HCT116 (cell line): Measurements from ENCODE around the gene CCDC137. TPM values are rescaled to one million over a fixed set of nuclear protein-coding genes. Genes with fewer than 3 reads are reported as not detected.

ENCODE experiments used
- ATAC-seq: fragments of 200-7000 bp; cut with Tn5 transposase; 2 replicates; pipeline ENCODE4 v1.9.1; 2020; ENCODE audit warnings: mild to moderate bottlenecking, moderate library complexity
- BruUV-seq: library from RNA; stranded (reverse); fragments of 400-500 nt; replicated peaks from 2 replicates; lab custom pipeline; 2021; lab: Mats Ljungman, UMichigan
- CTCF ChIA-PET: fragments of 300-600 bp; sonication (Branson Sonifier 250); formaldehyde crosslinking; loops from one replicate; lab custom pipeline; 2021; ENCODE audit warnings: antibody characterized with exemption; lab: Charles Lee
- POLR2A ChIA-PET: fragments of 300-600, 350-600 bp; sonication (Branson Sonifier 250); formaldehyde crosslinking; loops from one replicate; lab custom pipeline; 2021; ENCODE audit warnings: antibody characterized with exemption; lab: Charles Lee
- RAD21 ChIA-PET, 2 experiments: fragments of 300-600 bp; sonication (Branson Sonifier 250); formaldehyde crosslinking; loops; one replicate each; lab custom pipeline; 2023; ENCODE audit warnings: low total read pairs in 2 of 2; ENCODE audit not compliant: uncharacterized antibody in 2 of 2, unreplicated experiment in 2 of 2, low non-redundant PET in 1 of 2; lab: Charles Lee
- DNase-seq: peaks from one replicate; pipeline ENCODE4 v3.0.0-alpha.2; 2010; ENCODE audit warnings: low read depth, low spot score
- H2AFZ ChIP-seq: fragments of 200-600 bp; shearing (Covaris generic), sonication (generic); 2 replicates; pipeline ENCODE4 v1.6.1; 2017; ENCODE audit warnings: low read depth, mixed run types, mixed read lengths, antibody characterized with exemption, low read length; ENCODE audit not compliant: poor library complexity, severe bottlenecking
- H3K27ac ChIP-seq: 2 replicates; pipeline ENCODE4 v1.5.1; 2012; ENCODE audit warnings: low read depth, low read length
- H3K27me3 ChIP-seq: fragments of 200-600 bp; sonication (generic); 2 replicates; pipeline ENCODE4 v1.6.1; 2016; ENCODE audit warnings: mixed run types, low read length, mixed read lengths; ENCODE audit not compliant: insufficient read depth
- H3K36me3 ChIP-seq, 2 experiments: fragments of 200-500 bp in 1 of 2; fragments of 200-600 bp in 1 of 2; sonication (Bioruptor generic) in 1 of 2; sonication (generic) in 1 of 2; 2 replicates each; pipeline versions ENCODE4 v1.5.1 to v1.6.1; 2014 to 2016; ENCODE audit warnings: low read length in 2 of 2, inconsistent platforms in 1 of 2, mixed read lengths in 1 of 2, mixed run types in 1 of 2; ENCODE audit not compliant: insufficient read depth in 2 of 2, control insufficient read depth in 1 of 2
- H3K4me1 ChIP-seq, 2 experiments: fragments of 200-600 bp in 1 of 2; sonication (generic) in 1 of 2; 2 replicates each; pipeline versions ENCODE4 v1.5.1 to v1.6.1; 2012 to 2017; ENCODE audit warnings: low read length in 2 of 2, inconsistent platforms in 1 of 2, mild to moderate bottlenecking in 1 of 2, mixed read lengths in 1 of 2, mixed run types in 1 of 2, moderate library complexity in 1 of 2; ENCODE audit not compliant: insufficient read depth in 2 of 2, control insufficient read depth in 1 of 2
- H3K4me2 ChIP-seq: fragments of 200-600 bp; sonication (generic); 2 replicates; pipeline ENCODE4 v1.6.1; 2017; ENCODE audit warnings: mixed run types, low read length, mixed read lengths
- H3K4me3 ChIP-seq, 2 experiments: fragments of 200-600 bp in 1 of 2; sonication (generic) in 1 of 2; replicated peaks in 1 of 2; 2 replicates each; pipeline ENCODE4 v1.5.1; 2011 to 2016; ENCODE audit warnings: low read length in 2 of 2, control low read depth in 1 of 2, low read depth in 1 of 2, mild to moderate bottlenecking in 1 of 2, mixed read lengths in 1 of 2, mixed run types in 1 of 2
- H3K79me2 ChIP-seq: fragments of 200-600 bp; sonication (generic); 2 replicates; pipeline ENCODE4 v1.6.1; 2017; ENCODE audit warnings: mild to moderate bottlenecking, mixed run types, low read length, moderate library complexity, mixed read lengths; ENCODE audit not compliant: insufficient read depth
- H3K9ac ChIP-seq: fragments of 200-600 bp; sonication (generic); 2 replicates; pipeline ENCODE4 v1.6.1; 2016; ENCODE audit warnings: low read length, mixed read lengths
- H3K9me2 ChIP-seq: fragments of 200-600 bp; sonication (generic), shearing (Covaris generic); 2 replicates; pipeline ENCODE4 v1.6.1; 2017; ENCODE audit warnings: mixed run types, mild to moderate bottlenecking, moderate library complexity; ENCODE audit not compliant: insufficient read depth
- H3K9me3 ChIP-seq, 2 experiments: fragments of 200-500 bp in 1 of 2; fragments of 200-600 bp in 1 of 2; sonication (Bioruptor generic) in 1 of 2; sonication (generic) in 1 of 2; 2 replicates each; pipeline ENCODE4 v1.6.1; 2014 to 2017; ENCODE audit warnings: low read length in 2 of 2, mixed read lengths in 2 of 2, inconsistent platforms in 1 of 2, low read depth in 1 of 2, mild to moderate bottlenecking in 1 of 2, mixed run types in 1 of 2, moderate library complexity in 1 of 2; ENCODE audit not compliant: control insufficient read depth in 1 of 2, insufficient read depth in 1 of 2
- H4K20me1 ChIP-seq: fragments of 200-600 bp; sonication (generic), shearing (Covaris generic); 2 replicates; pipeline ENCODE4 v1.6.1; 2017; ENCODE audit warnings: mixed run types, mild to moderate bottlenecking, moderate library complexity; ENCODE audit not compliant: insufficient read depth
- ATF3 ChIP-seq: IDR thresholded peaks from 2 replicates; pipeline ENCODE4 v1.6.1; 2012
- CBX3 ChIP-seq: IDR thresholded peaks from 2 replicates; pipeline ENCODE4 v1.6.1; 2012; ENCODE audit warnings: low read depth
- CEBPB ChIP-seq: IDR thresholded peaks from 2 replicates; pipeline ENCODE4 v1.6.1; 2012; ENCODE audit warnings: low read depth
- ELF1 ChIP-seq: IDR thresholded peaks from 2 replicates; pipeline ENCODE4 v1.6.1; 2012; ENCODE audit warnings: low read depth, borderline replicate concordance
- EZH2 ChIP-seq: fragments of 200-600 bp; sonication (generic); IDR thresholded peaks from 2 replicates; pipeline ENCODE4 v1.6.1; 2017; ENCODE audit warnings: antibody characterized with exemption, mixed run types
- EZH2phosphoT487 ChIP-seq: fragments of 200-600 bp; IDR thresholded peaks from 2 replicates; pipeline ENCODE4 v1.6.1; 2018; ENCODE audit warnings: antibody characterized with exemption, borderline replicate concordance
- FOSL1 ChIP-seq: IDR thresholded peaks from 2 replicates; pipeline ENCODE4 v1.6.1; 2012; ENCODE audit warnings: low read depth
- JUND ChIP-seq: IDR thresholded peaks from 2 replicates; pipeline ENCODE4 v1.6.1; 2012
- MAX ChIP-seq: IDR thresholded peaks from 2 replicates; pipeline ENCODE4 v1.6.1; 2012
- POLR2A ChIP-seq: IDR thresholded peaks from 2 replicates; pipeline ENCODE4 v1.7.0; 2011; ENCODE audit warnings: borderline replicate concordance; ENCODE audit not compliant: insufficient read depth, insufficient read length; ENCODE audit errors: extremely low read depth
- POLR2AphosphoS5 ChIP-seq: IDR thresholded peaks from 2 replicates; pipeline ENCODE4 v1.6.1; 2011; ENCODE audit warnings: mild to moderate bottlenecking, low read depth, low read length, moderate library complexity
- REST ChIP-seq: IDR thresholded peaks from 2 replicates; pipeline ENCODE4 v1.6.1; 2012; ENCODE audit warnings: low read depth
- SIN3A ChIP-seq: IDR thresholded peaks from 2 replicates; pipeline ENCODE4 v1.6.1; 2012; ENCODE audit warnings: low read depth
- SRF ChIP-seq: IDR thresholded peaks from 2 replicates; pipeline ENCODE4 v1.6.1; 2012; ENCODE audit warnings: low read depth
- TCF7L2 ChIP-seq: IDR thresholded peaks from 2 replicates; pipeline ENCODE4 v1.7.0; 2011; ENCODE audit warnings: borderline replicate concordance, inconsistent platforms; ENCODE audit not compliant: insufficient read depth, insufficient read length; ENCODE audit errors: extremely low read depth
- YY1 ChIP-seq: IDR thresholded peaks from 2 replicates; pipeline ENCODE4 v1.6.1; 2011; ENCODE audit warnings: low read length, low read depth, moderate library complexity, mild to moderate bottlenecking; ENCODE audit not compliant: insufficient replicate concordance; ENCODE audit errors: extremely low read depth
- ZBTB33 ChIP-seq: IDR thresholded peaks from 2 replicates; pipeline ENCODE4 v1.6.1; 2011; ENCODE audit warnings: mild to moderate bottlenecking, low read length, moderate library complexity; ENCODE audit not compliant: insufficient replicate concordance; ENCODE audit errors: extremely low read depth
- ZFX ChIP-seq: fragments of 450-650 bp; IDR thresholded peaks from 2 replicates; pipeline ENCODE4 v1.6.1; 2017
- intact Hi-C: fragments of 100-400 bp; cut with micrococcal nuclease; formaldehyde crosslinking; loops from 2 replicates; pipeline ENCODE4 v1.10.0; 2022
- total RNA-seq: library from RNA; stranded (reverse); gene quantifications from one replicate; pipeline ENCODE4 v1.2.1, GENCODE V29; 2021; ENCODE audit not compliant: unreplicated experiment

The CCDC137 gene
- total RNA-seq, 1 experiment from 2014 or later = 77.5 TPM

GRCh38 chr17:81647640-81648012, 18.9 kb upstream of the CCDC137 start:
- no peak overlapping the region for H3K27ac ChIP-seq
- no peaks in the 10 kb centered on the region for H3K9me2 ChIP-seq
- H3K4me3 ChIP-seq = no peak overlapping the region
- RAD21 ChIA-PET = no interaction called here
- peaks cover 7 to 14% of the 10 kb centered on the region in 2 experiments; a peak in 3 of 4 replicates for H3K4me1 ChIP-seq
- no peak overlapping the region for H3K9ac ChIP-seq
- TF ChIP-seq ZBTB33 (no peak), CEBPB (no peak), ZFX (no peak), FOSL1 (no peak), SIN3A (no peak), SRF (no peak), POLR2AphosphoS5 (no peak), EZH2phosphoT487 (no peak), CBX3 (no peak), MAX (no peak), ATF3 (no peak), JUND (no peak), REST (no peak), EZH2 (no peak), ELF1 (no peak), POLR2A (no peak), TCF7L2 (no peak), YY1 (no peak)
- H4K20me1 ChIP-seq = no peaks in the 10 kb centered on the region
- H2AFZ ChIP-seq = no peak overlapping the region
- no peaks in the 10 kb centered on the region for H3K79me2 ChIP-seq
- CTCF ChIA-PET = no interaction called here
- POLR2A ChIA-PET = no interaction called here
- no peaks in the 10 kb centered on the region for H3K27me3 ChIP-seq
- H3K9me3 ChIP-seq = peaks cover 0 to 5% of the 10 kb centered on the region in 2 experiments; a peak in 1 of 4 replicates
- intact Hi-C loops = no loop called here
- ATAC-seq (no peak), DNase-seq (no peak)
- H3K36me3 ChIP-seq = no peaks in the 10 kb centered on the region
- no TSS peak for BruUV-seq
- H3K4me2 ChIP-seq = no peak overlapping the region
